K562 (cell line): ENCODE measurements around the gene C6orf163. TPM values are rescaled to one million over a fixed set of nuclear protein-coding genes. Genes with fewer than 3 reads are reported as not detected.

Source experiments
- ATAC-seq: fragments of 200-7000 bp; cut with Tn5 transposase; 3 replicates; pipeline ENCODE4 v1.9.1; 2020; ENCODE audit warnings: moderate library complexity
- BruUV-seq: library from RNA; stranded (reverse); fragments of 400-500 nt; replicated peaks from 2 replicates; lab custom pipeline; 2021; lab: Mats Ljungman, UMichigan
- CTCF ChIA-PET: fragments of 300-600 bp; formaldehyde crosslinking; extraction: SDS; loops from one replicate; lab custom pipeline; 2021; ENCODE audit warnings: low intra/inter-chr PET ratio; lab: Yijun Ruan, JAX
- POLR2A ChIA-PET: fragments of 300-600, 350-650 bp; sonication (Branson Sonifier 250); formaldehyde crosslinking; extraction: SDS; loops from one replicate; lab custom pipeline; 2021; ENCODE audit warnings: antibody characterized with exemption, inconsistent platforms; lab: Yijun Ruan, JAX
- DNase-seq, 4 experiments: peaks; one replicate each; pipeline versions ENCODE4 v3.0.0 to v3.0.0-alpha.2; 2011 to 2018; ENCODE audit warnings: low spot score in 3 of 4, mixed read lengths in 3 of 4; ENCODE audit errors: extremely low read depth in 1 of 4
- FAIRE-seq: peaks from 2 replicates; lab custom pipeline; 2011; peaks lifted over from hg19 to GRCh38; lab: Jason Lieb, UNC
- H2AFZ ChIP-seq: 2 replicates; pipeline ENCODE4 v1.6.0; 2011; ENCODE audit warnings: low read depth, low read length, control low read depth, inconsistent platforms
- H3K27ac ChIP-seq: fragments of 200-600 bp; 3 replicates; pipeline ENCODE4 v1.8.0; 2011; ENCODE audit warnings: low read depth, mild to moderate bottlenecking, control low read depth, inconsistent platforms, low read length, moderate library complexity, mixed read lengths; ENCODE audit errors: extremely low read depth
- H3K27me3 ChIP-seq, 2 experiments: fragments of 300-600 bp in 1 of 2; 2 replicates in 1 of 2; 3 replicates in 1 of 2; pipeline versions ENCODE4 v1.6.0 to v1.8.0; 2011; ENCODE audit warnings: inconsistent platforms in 2 of 2, low read length in 2 of 2, mild to moderate bottlenecking in 1 of 2, mixed read lengths in 1 of 2, moderate library complexity in 1 of 2; ENCODE audit not compliant: control insufficient read depth in 2 of 2, insufficient read depth in 2 of 2
- H3K36me3 ChIP-seq: fragments of 300-600 bp; 3 replicates; pipeline ENCODE4 v1.8.0; 2011; ENCODE audit warnings: mild to moderate bottlenecking, low read length, inconsistent platforms; ENCODE audit not compliant: control insufficient read depth, insufficient read depth
- H3K4me1 ChIP-seq, 2 experiments: fragments of 200-600 bp in 1 of 2; replicated peaks in 1 of 2; 2 replicates in 1 of 2; 3 replicates in 1 of 2; pipeline versions ENCODE4 v1.5.1 to v1.8.0; 2011; ENCODE audit warnings: inconsistent platforms in 2 of 2, low read length in 2 of 2, mild to moderate bottlenecking in 1 of 2, mixed read lengths in 1 of 2, moderate library complexity in 1 of 2; ENCODE audit not compliant: control insufficient read depth in 2 of 2, insufficient read depth in 2 of 2
- H3K4me2 ChIP-seq: 2 replicates; pipeline ENCODE4 v1.6.1; 2011; ENCODE audit warnings: low read length, control low read depth, inconsistent platforms, mixed read lengths; ENCODE audit not compliant: insufficient read depth
- H3K4me3 ChIP-seq: fragments of 200-600 bp; sonication (generic), shearing (Covaris generic); 2 replicates; pipeline ENCODE4 v1.5.1; 2016; ENCODE audit warnings: control low read depth, inconsistent platforms
- H3K79me2 ChIP-seq: fragments of 200-600 bp; 3 replicates; pipeline ENCODE4 v1.8.0; 2011; ENCODE audit warnings: low read length, inconsistent platforms; ENCODE audit not compliant: control insufficient read depth, insufficient read depth
- H3K9ac ChIP-seq, 2 experiments: 2 replicates each; pipeline versions ENCODE4 v1.6.0 to v1.6.1; 2011; ENCODE audit warnings: low read depth in 2 of 2, low read length in 2 of 2, control low read depth in 1 of 2, inconsistent platforms in 1 of 2, mild to moderate bottlenecking in 1 of 2, mixed read lengths in 1 of 2; ENCODE audit not compliant: insufficient read depth in 1 of 2
- H3K9me1 ChIP-seq: one replicate; pipeline ENCODE4 v1.6.0; 2011; ENCODE audit warnings: inconsistent platforms, mild to moderate bottlenecking, low read length, moderate library complexity; ENCODE audit not compliant: control insufficient read depth, insufficient read depth
- H3K9me3 ChIP-seq: replicated peaks from 2 replicates; pipeline ENCODE4 v1.5.1; 2011; ENCODE audit warnings: low read depth, low read length, inconsistent platforms; ENCODE audit not compliant: control insufficient read depth, insufficient read depth
- H4K20me1 ChIP-seq: replicated peaks from 2 replicates; pipeline ENCODE4 v1.6.1; 2011; ENCODE audit warnings: low read length, inconsistent platforms, mixed read lengths; ENCODE audit not compliant: control insufficient read depth, insufficient read depth
- ATF6 ChIP-seq: sonication (generic); formaldehyde crosslinking; IDR thresholded peaks from 2 replicates; pipeline ENCODE4 v1.4.0; 2020; ENCODE audit warnings: mild to moderate bottlenecking, missing genetic modification reagents
- ELF2 ChIP-seq: fragments of 250-450 bp; sonication (Bioruptor Pico); IDR thresholded peaks from 2 replicates; pipeline ENCODE4 v1.5.0; 2021; ENCODE audit warnings: mild to moderate bottlenecking
- KAT8 ChIP-seq: fragments of 450-650 bp; IDR thresholded peaks from 2 replicates; pipeline ENCODE4 v1.6.1; 2016; ENCODE audit warnings: low read depth, mild to moderate bottlenecking
- NR3C1 ChIP-seq: sonication (generic); formaldehyde crosslinking; IDR thresholded peaks from 2 replicates; pipeline ENCODE4 v1.8.1; 2022; ENCODE audit warnings: missing genetic modification reagents
- ZBTB33 ChIP-seq: sonication (generic); formaldehyde crosslinking; IDR thresholded peaks from 2 replicates; pipeline ENCODE4 v1.8.1; 2023; ENCODE audit warnings: mild to moderate bottlenecking, missing genetic modification reagents
- WGBS: fragments of 100-300 bp; shearing (Covaris generic); methylation state at CpG from one replicate; pipeline ENCODE4 v1.1.6; 2016; ENCODE audit warnings: low coverage, mixed read lengths; ENCODE audit not compliant: insufficient coverage; ENCODE audit errors: missing lambda C conversion rate; 5-methylcytosine and 5-hydroxymethylcytosine counted together
- in situ Hi-C: fragments of 300-500 bp; cut with MboI; formaldehyde crosslinking; loops from 4 replicates; pipeline ENCODE4 v1.15.0; 2018; ENCODE audit warnings: inconsistent platforms, mixed read lengths
- intact Hi-C: fragments of 100-400 bp; cut with micrococcal nuclease; formaldehyde crosslinking; loops from 2 replicates; pipeline ENCODE4 v1.14.2; 2022
- polyA plus RNA-seq, 8 experiments: library from polyadenylated mRNA; depleted of rRNA in 4 of 8; stranded (reverse) in 5 of 8; unstranded in 3 of 8; fragments of >200 nt; fragmentation: Nextera tagmentation in 2 of 8; fragmentation: Illumina TruSeq in 1 of 8; extraction: Ambion mirVana in 2 of 8; extraction: Trizol in 1 of 8; gene quantifications; 2 replicates each; pipeline versions ENCODE4 v1.2.1 to v1.2.3, GENCODE V29; 2011 to 2014; ENCODE audit warnings: inconsistent platforms in 1 of 8, missing spikeins in 1 of 8
- total RNA-seq, 7 experiments: library from RNA; depleted of rRNA in 6 of 7; stranded (reverse); fragments of >200 nt in 6 of 7; fragmentation: Illumina TruSeq in 2 of 7; extraction: Trizol in 2 of 7; gene quantifications; 2 replicates each; pipeline versions ENCODE4 v1.2.1 to v1.2.3, GENCODE V29; 2011 to 2021; ENCODE audit warnings: low replicate concordance in 1 of 7

Gene C6orf163
- total and polyA plus RNA-seq, 9 of the 15 experiments (the other 6 are each of a cell fraction or from before 2014, with no cell fraction given), result 0.67 to 4.7 (median 1.5) TPM

GRCh38 chr6:87315071-87315470, 29.5 kb upstream of the C6orf163 start:
- no peaks in the 10 kb centered on the region for H3K79me2 ChIP-seq
- intact Hi-C loops, result no loop called here
- no peak overlapping the region for H3K27ac ChIP-seq
- no peaks in the 10 kb centered on the region for H4K20me1 ChIP-seq
- no peak for DNase-seq
- no peak overlapping the region for H3K4me2 ChIP-seq
- no peak overlapping the region for H2AFZ ChIP-seq
- H3K9ac ChIP-seq, result no peak overlapping the region
- no peaks in the 10 kb centered on the region; a peak in 3 of 5 replicates for H3K27me3 ChIP-seq
- H3K4me1 ChIP-seq, result no peaks in the 10 kb centered on the region; a peak in 1 of 5 replicates
- ChIA-PET CTCF (no interaction called here), POLR2A (interaction anchor here (0.6 kb wide), 1 partner anchor 52 kb away, joined by 5 read pairs; no protein-coding TSS in a partner anchor)
- no TSS peak for BruUV-seq
- no peaks in the 10 kb centered on the region for H3K9me1 ChIP-seq
- FAIRE-seq, result no peak
- ATAC-seq, result no peak
- no peak overlapping the region for H3K4me3 ChIP-seq
- H3K9me3 ChIP-seq, result no peaks in the 10 kb centered on the region
- in situ Hi-C loops, result no loop called here
- H3K36me3 ChIP-seq, result no peaks in the 10 kb centered on the region
- WGBS, result 3% methylated on average over 3 of the region's 3 CpGs
- TF ChIP-seq KAT8 (no peak), NR3C1 (CRISPR knock-in tag) (no peak), ATF6 (no peak), ELF2 (no peak), ZBTB33 (CRISPR knock-in tag) (no peak)
